Measurements from ENCODE around the gene ZBTB21.

ZBTB21 gene

DNA sequence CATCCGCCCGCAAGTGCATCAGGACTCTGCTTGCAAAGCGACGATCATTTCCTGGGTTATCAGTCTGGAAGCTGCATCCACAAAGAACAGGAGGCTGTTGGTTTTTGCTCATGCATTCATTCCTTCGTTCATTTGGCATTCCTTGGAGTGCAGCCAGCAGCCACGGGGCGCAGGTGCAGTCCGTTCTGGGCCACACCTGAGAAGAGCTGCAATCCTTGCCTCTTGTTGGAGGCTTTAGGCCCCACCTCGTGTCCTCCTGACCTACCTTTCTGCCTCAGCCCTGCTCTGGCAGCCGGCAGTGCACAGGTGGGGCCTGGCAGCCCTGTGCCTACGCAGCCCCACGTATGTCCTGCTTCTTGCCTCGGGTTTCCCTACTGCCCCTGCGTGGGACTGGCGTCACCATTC lies 36.7 kb downstream of the ZBTB21 start:
- DNase-seq (ENCODE audit: low read depth): no peak
- no peak overlapping the region for H3K4me3 ChIP-seq (ENCODE audit: low read depth, low read length)
- TF ChIP-seq, protein P1, sequence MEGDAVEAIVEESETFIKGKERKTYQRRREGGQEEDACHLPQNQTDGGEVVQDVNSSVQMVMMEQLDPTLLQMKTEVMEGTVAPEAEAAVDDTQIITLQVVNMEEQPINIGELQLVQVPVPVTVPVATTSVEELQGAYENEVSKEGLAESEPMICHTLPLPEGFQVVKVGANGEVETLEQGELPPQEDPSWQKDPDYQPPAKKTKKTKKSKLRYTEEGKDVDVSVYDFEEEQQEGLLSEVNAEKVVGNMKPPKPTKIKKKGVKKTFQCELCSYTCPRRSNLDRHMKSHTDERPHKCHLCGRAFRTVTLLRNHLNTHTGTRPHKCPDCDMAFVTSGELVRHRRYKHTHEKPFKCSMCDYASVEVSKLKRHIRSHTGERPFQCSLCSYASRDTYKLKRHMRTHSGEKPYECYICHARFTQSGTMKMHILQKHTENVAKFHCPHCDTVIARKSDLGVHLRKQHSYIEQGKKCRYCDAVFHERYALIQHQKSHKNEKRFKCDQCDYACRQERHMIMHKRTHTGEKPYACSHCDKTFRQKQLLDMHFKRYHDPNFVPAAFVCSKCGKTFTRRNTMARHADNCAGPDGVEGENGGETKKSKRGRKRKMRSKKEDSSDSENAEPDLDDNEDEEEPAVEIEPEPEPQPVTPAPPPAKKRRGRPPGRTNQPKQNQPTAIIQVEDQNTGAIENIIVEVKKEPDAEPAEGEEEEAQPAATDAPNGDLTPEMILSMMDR (IDR thresholded peaks at IDR 0.05; ENCODE audit: control insufficient read depth, extremely low read depth, insufficient read depth): no peak

DNA sequence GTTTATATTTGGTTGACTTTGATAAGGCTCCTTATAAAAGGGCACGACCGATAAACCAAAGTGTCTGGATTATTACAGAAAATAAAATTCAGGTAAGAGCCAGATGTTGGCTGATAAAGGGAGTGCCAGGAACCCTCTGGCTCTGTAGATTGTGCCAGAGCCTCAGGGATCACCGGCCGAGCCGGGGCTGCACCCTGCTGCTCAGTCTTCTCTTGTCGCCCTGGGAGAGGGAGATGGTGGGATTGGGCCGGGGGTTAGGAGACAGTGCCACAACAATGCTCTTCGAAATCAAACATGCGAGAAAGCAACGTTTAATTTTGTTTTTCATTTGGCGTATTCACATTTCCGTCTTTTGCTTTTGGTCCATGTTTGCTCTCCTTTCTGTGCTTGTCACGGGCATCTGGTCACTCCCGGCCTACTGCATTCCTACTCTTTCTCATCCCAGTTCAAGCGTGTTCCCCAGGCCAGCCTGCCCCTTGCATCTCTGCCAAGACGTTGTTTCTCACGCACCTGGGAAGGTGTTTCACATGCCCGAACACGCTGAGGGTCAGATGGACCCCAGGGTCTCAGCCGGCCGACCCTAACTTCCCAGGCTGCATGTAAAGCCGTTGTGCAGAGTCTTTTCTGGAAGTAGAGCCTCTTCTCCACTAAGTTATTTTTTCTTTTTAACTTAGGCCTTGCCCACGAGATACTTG lies 37.5 kb downstream of the ZBTB21 start:
- TF ChIP-seq, protein P1 (IDR thresholded peaks at IDR 0.05; ENCODE audit: control insufficient read depth, extremely low read depth, insufficient read depth): no peak
- DNase-seq (ENCODE audit: low read depth): no peak
- no peak overlapping the region for H3K4me3 ChIP-seq (ENCODE audit: low read depth, low read length)

DNA sequence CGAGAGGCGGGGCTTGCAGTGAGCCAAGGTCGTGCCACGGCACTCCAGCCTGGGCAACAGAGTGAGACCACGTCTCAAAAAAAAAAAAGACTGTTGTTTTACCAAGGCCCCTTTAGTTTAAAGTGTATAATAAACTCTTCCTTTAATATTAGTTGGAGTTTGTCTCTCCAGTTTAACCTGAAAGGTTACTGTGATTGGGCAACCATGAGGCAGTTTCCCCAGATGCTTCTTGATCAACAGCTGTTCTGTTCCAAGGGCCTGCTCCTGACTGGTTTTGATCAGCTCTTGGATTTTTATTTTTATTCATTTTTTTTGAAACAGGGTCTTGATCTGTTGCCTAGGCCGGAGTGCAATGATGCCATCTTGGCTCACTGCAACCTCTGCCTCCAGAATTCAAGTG lies 38.3 kb downstream of the ZBTB21 start:
- no peak overlapping the region for H3K4me3 ChIP-seq (ENCODE audit: low read depth, low read length)
- TF ChIP-seq, protein P1 (IDR thresholded peaks at IDR 0.05; ENCODE audit: control insufficient read depth, extremely low read depth, insufficient read depth): no peak
- no peak for DNase-seq (ENCODE audit: low read depth)

DNA sequence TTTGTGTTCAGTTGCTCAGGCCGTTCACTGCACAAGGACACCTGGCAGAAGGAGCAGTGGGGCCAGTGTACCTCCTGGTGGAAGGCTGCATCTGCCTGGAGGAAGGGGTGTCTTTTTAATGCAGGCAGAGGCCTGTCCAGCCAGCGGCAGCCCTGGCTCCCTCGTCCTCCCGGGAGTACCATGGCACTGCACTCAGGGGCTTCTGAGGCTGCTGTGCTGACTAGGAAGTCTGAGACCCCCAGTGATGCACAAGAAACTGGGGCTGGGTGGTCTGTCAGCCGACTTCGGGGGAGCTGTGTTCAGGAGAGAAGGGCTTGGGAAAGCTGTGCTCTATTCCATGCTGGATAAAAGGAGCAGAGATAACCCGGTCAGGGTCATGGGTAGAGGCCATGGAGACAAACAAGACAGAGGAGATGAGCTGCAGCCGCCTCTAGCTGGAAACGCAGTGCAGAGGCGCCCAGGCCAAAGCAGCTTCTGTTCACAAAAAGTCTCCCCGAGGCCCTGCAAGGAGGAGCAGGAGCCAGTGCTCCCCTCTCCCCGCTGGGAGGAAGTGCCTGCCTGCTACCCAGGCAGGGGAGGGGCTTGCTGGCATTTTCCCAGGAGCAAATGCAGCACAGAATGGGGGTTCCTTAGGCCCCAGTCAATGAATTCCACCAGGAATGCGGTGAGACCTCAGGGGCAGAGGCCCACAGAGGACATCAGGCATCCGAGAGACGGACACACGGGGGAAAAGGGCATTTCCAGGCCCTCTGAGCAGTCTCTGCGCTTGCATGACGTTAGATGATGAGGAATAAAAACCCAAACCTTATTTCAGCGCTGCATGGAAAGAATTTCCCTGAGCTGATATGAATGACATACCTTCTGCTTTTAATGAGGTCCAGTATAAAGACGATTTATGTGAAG lies 39.2 kb downstream of the ZBTB21 start:
- DNase-seq (ENCODE audit: low read depth): no peak
- TF ChIP-seq, protein P1 (IDR thresholded peaks at IDR 0.05; ENCODE audit: control insufficient read depth, extremely low read depth, insufficient read depth): no peak
- no peak overlapping the region for H3K4me3 ChIP-seq (ENCODE audit: low read depth, low read length)

DNA sequence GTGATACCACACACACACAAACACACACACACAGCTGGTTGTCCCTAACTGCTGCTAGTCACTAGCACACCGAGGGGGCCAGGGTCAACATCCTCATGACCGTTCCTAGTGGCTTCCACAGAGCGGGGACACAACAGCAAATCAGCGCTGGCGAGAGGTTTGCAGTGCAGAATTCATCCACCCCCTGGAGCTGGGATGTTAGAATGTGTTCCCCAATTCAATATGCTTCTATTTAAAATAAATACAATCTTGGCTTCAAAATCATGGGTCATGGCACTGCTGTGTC lies 40.1 kb downstream of the ZBTB21 start:
- no peak for DNase-seq (ENCODE audit: low read depth)
- no peak overlapping the region for H3K4me3 ChIP-seq (ENCODE audit: low read depth, low read length)
- TF ChIP-seq, protein P1 (IDR thresholded peaks at IDR 0.05; ENCODE audit: control insufficient read depth, extremely low read depth, insufficient read depth): no peak

DNA sequence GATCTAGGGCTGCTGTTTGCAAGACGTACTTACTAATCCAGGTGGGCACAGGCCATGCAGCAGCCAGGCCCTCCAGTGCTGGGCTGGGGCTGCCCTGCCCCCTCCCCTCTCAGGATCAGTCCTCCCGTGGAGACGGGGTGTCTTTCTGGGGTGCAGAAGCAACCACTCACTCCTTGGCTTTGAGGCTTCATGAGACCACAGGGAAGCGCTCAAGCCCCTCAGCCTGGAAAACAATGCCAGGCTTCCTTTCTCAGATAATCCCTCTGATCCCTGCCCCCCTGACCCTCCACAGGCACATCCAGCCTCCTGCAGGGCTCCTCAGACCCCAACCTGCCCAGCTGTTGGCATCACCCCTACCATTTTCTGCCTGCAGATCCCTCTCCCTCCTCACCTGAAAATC lies 42.5 kb downstream of the ZBTB21 start:
- no peak overlapping the region for H3K4me3 ChIP-seq (ENCODE audit: low read depth, low read length)
- no peak for DNase-seq (ENCODE audit: low read depth)
- TF ChIP-seq, protein P1 (IDR thresholded peaks at IDR 0.05; ENCODE audit: control insufficient read depth, extremely low read depth, insufficient read depth): no peak

Measured in LNCaP clone FGC (cell line).